ENCODE data around the gene TRPM8. TPM values are rescaled to one million over a fixed set of nuclear protein-coding genes. Genes with fewer than 3 reads are reported as not detected.

TRPM8 gene
- total RNA-seq, 1 donor = not detected

DNA sequence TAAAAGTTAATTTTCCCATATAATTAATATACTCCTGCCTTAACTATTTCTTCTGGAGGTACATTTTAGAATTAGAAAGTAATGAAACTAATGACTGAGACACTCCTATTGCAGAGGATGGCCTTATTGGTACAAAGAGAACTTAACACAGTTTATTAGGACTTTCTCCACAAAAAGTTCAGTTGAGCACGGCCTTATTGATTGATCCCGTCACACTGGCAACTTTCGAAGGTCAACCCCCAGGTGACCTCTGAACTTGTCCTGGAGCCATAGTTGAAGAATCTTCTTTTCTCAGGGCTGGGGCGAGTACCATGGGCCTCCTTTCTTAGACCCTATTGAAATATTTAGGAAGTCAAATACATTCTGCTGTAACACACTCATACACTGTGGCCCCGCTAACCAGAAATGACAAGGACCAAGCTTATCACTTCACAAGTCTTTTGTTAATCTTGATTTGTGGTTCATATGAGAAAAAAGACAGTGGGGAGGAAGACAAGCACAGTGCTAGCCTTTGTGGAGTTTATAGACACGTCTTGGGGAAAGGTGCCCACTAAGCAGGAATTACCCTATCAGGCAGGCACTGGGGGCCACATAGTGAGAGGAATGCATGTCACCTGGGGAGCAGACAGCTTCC, 144.6 kb downstream of the TRPM8 start:
- H3K4me3 ChIP-seq (ENCODE audit: insufficient read depth, low read length) = no peak overlapping the region
- H3K27me3 ChIP-seq (ENCODE audit: insufficient read depth, low read length) = peaks cover 24% of the 10 kb centered on the region
- no peak overlapping the region for H3K4me2 ChIP-seq (ENCODE audit: insufficient read depth, low read length)
- no peak for DNase-seq (ENCODE audit: insufficient read length, low spot score, missing footprints)
- no peaks in the 10 kb centered on the region for H3K4me1 ChIP-seq (ENCODE audit: insufficient read depth, low read length)
- no peaks in the 10 kb centered on the region for H3K36me3 ChIP-seq (ENCODE audit: insufficient read depth, low read length)
- H3K27ac ChIP-seq (ENCODE audit: low read depth, low read length) = no peak overlapping the region
- H3K79me2 ChIP-seq (ENCODE audit: insufficient read depth, low read length) = no peaks in the 10 kb centered on the region
- no peaks in the 10 kb centered on the region for H4K20me1 ChIP-seq (ENCODE audit: insufficient read depth, low read length)
- no peak overlapping the region for H2AFZ ChIP-seq (ENCODE audit: low read length)
- no peak for TF ChIP-seq CTCF (IDR thresholded peaks at IDR 0.05; ENCODE audit: extremely low read depth, low read depth, low read length)
- H3K9me3 ChIP-seq (ENCODE audit: low read depth, low read length) = no peaks in the 10 kb centered on the region

DNA sequence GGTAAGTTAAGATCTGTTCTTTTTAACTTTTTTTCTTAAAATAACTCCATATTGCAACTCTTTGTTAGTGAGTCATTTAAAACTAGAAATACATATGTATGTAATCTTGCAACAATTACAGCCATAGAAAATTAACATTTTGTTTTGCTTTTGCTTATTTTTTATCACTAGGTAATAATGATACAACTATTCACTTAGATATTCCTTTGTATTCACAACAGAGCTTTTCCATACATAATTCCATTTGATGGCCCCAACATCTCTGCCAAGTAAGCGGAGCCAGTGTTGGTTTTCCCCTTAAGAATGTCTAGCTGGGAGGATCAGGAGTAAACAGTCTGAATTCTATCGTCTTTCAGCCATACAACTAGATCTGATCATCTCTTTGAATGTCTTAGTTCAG, 149.4 kb downstream of the TRPM8 start:
- Histone ChIP-seq H2AFZ (ENCODE audit: low read length) (no peak overlapping the region), H3K4me3 (ENCODE audit: insufficient read depth, low read length) (no peak overlapping the region), H3K9me3 (ENCODE audit: low read depth, low read length) (no peaks in the 10 kb centered on the region), H3K4me2 (ENCODE audit: insufficient read depth, low read length) (no peak overlapping the region), H3K27ac (ENCODE audit: low read depth, low read length) (no peak overlapping the region), H3K79me2 (ENCODE audit: insufficient read depth, low read length) (no peaks in the 10 kb centered on the region), H3K27me3 (ENCODE audit: insufficient read depth, low read length) (peaks cover 13% of the 10 kb centered on the region), H4K20me1 (ENCODE audit: insufficient read depth, low read length) (no peaks in the 10 kb centered on the region), H3K36me3 (ENCODE audit: insufficient read depth, low read length) (no peaks in the 10 kb centered on the region), H3K4me1 (ENCODE audit: insufficient read depth, low read length) (no peaks in the 10 kb centered on the region)
- no peak for TF ChIP-seq CTCF (IDR thresholded peaks at IDR 0.05; ENCODE audit: extremely low read depth, low read depth, low read length)
- no peak for DNase-seq (ENCODE audit: insufficient read length, low spot score, missing footprints)

Other genes starting within 250 kb of the TRPM8 start
- not detected in 2 replicates for gene UGT1A9, start 245.5 kb upstream of the TRPM8 start, total RNA-seq
- not detected in 2 replicates for gene UGT1A7, start 235.5 kb upstream of the TRPM8 start, total RNA-seq
- not detected in 2 replicates for gene UGT1A6, start 224.5 kb upstream of the TRPM8 start, total RNA-seq
- not detected in 2 replicates for gene UGT1A5, start 204.5 kb upstream of the TRPM8 start, total RNA-seq
- not detected in 2 replicates for gene UGT1A4, start 198.6 kb upstream of the TRPM8 start, total RNA-seq
- gene UGT1A3, start 188.3 kb upstream of the TRPM8 start, total RNA-seq = not detected in 2 replicates
- gene UGT1A1, start 157.1 kb upstream of the TRPM8 start, total RNA-seq = not detected in 2 replicates
- not detected in 2 replicates for gene MROH2A, start 139.0 kb upstream of the TRPM8 start, total RNA-seq
- 2.9 and 3.5 TPM in 2 replicates for gene HJURP, start 62.8 kb upstream of the TRPM8 start, total RNA-seq
- not detected in 2 replicates for gene SPP2, start 133.3 kb downstream of the TRPM8 start, total RNA-seq